Ovary (tissue), 3 donors: Measurements from ENCODE around the gene DERA.

ENCODE experiments used
- CTCF ChIP-seq, 3 donors: fragments of 450-650 bp in 2 of 3; fragments of 200-600 bp in 1 of 3; IDR thresholded peaks; one replicate each; pipeline versions ENCODE4 v1.5.1 to v1.8.0; 2016 to 2022; ENCODE audit warnings: antibody characterized with exemption in 3 of 3, mild to moderate bottlenecking in 1 of 3
- POLR2A ChIP-seq: fragments of 450-650 bp; IDR thresholded peaks from one replicate; pipeline ENCODE4 v1.6.1; 2017; ENCODE audit warnings: antibody characterized with exemption, mild to moderate bottlenecking, moderate library complexity
- donor health status: DM: no; HTN: no; CAD: no.

GRCh38 chr12:15875863-15876262 lies 35.3 kb upstream of the DERA start:
- TF ChIP-seq CTCF (IDR thresholded peaks at IDR 0.05): no peak
- no peak for TF ChIP-seq POLR2A
